Measurements from ENCODE around the gene ZNF677.
"Not testable (repeated sequence)": the region's sequence is repeated elsewhere in the genome, so short reads cannot be mapped to it uniquely, and the experiment has no call there.

The ZNF677 gene

DNA sequence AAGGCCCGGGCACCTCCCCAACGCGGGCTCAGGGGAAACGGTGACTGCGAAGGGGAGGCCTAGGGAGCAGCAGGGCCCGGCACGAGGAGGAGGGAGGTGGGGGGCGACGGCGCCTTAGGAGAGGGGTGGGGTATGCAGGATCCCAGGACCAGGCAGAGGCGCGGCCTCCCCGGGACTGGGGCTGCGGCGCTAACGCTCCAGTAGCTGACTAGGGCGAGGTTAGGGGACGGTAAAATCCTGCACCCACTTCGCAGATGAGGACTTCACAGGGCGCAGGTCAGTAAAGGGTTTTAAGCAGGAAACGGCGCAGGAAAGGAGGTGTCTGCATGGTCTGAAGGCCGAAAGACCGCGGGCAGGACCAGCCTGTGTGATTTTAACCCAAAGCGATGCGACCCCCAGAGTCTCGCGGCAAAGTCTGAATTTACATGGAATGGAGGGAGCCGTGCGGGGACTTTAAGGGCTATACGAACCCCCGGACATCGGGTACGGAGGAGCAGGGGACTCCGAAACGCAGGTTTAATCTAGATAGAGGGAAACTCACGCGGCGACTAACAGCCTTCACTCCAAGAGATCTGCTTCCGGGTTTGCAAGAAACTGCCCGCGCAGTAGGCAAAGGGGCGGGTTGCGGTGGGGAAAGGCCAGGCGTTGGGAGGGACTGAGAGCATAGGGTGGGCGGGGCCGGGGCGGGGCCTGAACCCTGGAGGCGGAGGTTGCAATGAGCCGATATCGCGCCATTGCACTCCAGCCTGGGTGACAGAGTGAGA lies 61.7 kb downstream of the ZNF677 start, which contains the start of gene ZNF665:
ZNF665 (minus strand) TSS at position 588 of the 764 bp plus-strand sequence. CDS start 10,460 bp downstream, outside the sequence.
- DNase-seq = peak; percentile 96

DNA sequence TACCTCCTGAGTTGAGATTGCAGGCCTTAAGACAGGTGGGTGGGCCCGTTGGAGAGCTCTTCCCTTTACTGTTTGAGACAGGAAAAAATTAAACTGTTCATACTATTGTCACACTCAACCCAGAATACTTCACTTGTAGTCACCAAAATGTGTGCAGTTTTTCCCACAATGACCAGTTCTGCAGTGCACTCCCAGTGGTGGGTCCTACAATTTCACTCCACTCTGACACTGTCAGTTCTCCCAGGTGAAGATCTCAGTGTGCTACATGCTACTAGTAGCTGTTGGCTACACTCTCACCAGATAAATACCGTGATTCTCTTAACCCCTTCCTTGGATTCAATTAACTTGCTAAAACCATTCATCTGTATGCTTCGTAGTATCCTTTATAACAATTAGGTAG lies 64.4 kb downstream of the ZNF677 start:
- DNase-seq = no peak

DNA sequence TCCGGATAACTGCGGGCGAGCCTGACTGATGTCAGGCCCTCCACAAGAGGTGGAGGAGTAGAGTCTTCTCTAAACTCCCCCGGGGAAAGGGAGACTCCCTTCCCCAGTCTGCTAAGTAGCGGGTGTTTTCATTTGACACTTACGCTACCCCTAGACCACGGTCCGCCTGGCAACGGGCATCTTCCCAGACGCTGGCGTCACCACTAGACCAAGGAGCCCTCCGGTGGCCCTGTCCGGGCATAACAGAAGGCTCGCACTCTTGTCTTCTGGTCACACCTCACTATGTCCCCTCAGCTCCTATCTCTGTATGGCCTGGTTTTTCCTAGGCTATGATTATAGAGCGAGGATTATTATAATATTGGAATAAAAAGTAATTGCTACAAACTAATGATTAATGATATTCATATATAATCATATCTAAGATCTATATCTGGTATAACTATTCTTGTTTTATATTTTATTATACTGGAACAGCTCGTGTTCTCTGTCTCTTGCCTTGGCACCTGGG lies 64.9 kb downstream of the ZNF677 start:
- not testable (repeated sequence) for DNase-seq
